Stimulated activated CD4-positive, alpha-beta T cell treated with anti-CD3 and anti-CD28 coated beads, Interleukin-1b, Interleukin-23, amount 100 ng/mL, for 48 hours (primary cell): ENCODE results near the gene UAP1.

ENCODE experiments used
- DNase-seq: peaks from one replicate; pipeline ENCODE4 v3.0.0-alpha.2; 2020

The UAP1 gene

GRCh38 chr1:162561616-162562469 is at the start of gene UAP1:
Gene UAP1 (plus strand): TSS chr1:162561722. CDS start chr1:162566069, 4,347 bp downstream.
- DNase-seq, result peak; percentile 8

- DNase-seq, result no peak
These were observed 34.2 kb upstream of the UAP1 start for GRCh38 chr1:162527314-162527713.

DNA sequence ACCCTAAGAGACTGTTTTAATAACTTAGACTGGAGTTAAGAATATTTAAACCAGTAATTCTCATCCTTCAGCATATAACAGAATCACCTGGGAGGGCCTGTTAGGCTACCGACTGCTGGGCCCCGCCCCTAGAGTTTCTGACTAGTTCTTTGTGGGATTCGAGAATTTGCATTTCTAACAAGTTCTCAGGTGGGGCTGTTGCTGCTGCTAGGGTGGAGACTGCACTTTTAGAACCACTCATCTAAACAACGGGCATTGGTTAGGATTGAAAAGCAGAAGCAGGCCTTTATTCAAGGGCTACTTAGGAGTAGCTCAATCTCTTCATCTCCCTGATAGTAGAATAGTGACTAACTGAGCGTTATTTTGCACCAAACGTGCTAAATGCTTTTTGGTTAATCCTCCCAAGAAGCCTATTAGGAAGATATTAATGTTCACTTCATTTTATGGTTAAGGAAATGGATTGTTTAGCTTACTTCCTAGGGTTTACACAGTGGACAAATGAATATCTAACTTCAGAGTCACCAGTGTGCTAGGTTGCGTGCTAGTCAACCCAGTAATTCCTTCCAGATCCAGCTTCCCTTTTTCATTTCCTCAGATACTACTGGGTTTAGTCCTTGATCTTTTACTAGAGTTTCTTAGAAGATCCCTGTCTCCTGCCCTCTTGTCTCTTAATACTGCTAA is 31.1 kb upstream of the UAP1 start:
- no peak for DNase-seq

DNA sequence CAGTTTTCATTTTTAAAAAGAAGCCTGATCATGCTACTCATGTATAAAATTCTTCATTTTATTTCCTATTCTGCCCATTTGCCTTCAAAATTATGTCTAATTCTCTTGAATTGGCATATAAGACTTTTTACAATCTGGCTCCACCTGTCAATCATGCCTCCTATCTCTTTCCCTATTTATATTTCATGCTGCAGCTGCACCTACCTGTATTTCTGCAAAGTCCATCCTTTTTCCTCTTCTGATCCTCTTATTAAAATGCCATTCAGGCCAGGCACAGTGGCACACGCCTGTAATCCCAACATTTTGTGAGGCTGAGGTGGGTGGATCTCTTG is 30.6 kb upstream of the UAP1 start:
- DNase-seq, result no peak

GRCh38 chr1:162535501-162535900 is 26.0 kb upstream of the UAP1 start:
- no peak for DNase-seq

DNA sequence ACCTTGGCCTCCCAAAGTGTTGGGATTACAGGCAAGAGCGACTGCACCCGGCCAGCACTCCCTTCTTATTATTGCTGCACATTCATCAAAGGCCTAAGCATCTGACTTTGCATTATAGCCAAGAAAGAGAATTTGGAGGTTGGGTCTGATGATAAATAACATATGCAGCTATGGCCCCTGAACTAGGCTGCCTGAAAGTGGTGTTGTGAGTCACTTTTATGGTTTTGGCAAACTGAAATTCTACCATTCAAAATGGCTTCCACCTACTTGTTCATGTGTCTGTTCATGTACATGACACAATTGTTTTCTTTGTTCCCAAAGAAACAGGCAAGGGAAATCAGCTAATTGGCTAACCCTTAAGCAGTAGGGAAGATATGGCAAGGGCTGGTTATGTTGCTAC is 25.0 kb upstream of the UAP1 start:
- no peak for DNase-seq

- no peak for DNase-seq
These were observed 24.3 kb upstream of the UAP1 start for GRCh38 chr1:162537216-162537615.

GRCh38 chr1:162538815-162539431 is 22.6 kb upstream of the UAP1 start:
- no peak for DNase-seq

- no peak for DNase-seq
These were observed 19.8 kb upstream of the UAP1 start for GRCh38 chr1:162541619-162542141.

- DNase-seq, result no peak
These were observed 18.3 kb upstream of the UAP1 start for GRCh38 chr1:162543228-162543627.

DNA sequence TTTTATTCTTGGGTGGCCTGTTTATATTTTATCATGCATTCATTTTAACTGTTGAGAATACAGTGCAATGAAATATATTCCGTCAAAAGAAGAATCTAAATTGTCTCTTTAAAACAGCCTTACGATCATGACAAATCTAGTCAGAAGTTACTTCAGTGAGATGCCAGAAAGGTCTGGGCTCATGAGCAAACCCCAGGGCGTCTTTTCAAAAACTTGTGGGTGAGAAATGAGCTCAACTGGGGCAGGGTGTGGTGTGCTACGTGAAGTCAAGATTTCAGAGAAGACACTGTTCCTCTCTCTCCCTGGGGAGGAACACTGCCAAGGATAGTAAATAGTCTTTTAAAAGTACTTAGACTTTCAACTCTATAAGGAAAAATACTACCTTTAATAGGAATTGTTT is 13.4 kb upstream of the UAP1 start:
- DNase-seq, result no peak

GRCh38 chr1:162549001-162549400 is 12.5 kb upstream of the UAP1 start:
- no peak for DNase-seq

DNA sequence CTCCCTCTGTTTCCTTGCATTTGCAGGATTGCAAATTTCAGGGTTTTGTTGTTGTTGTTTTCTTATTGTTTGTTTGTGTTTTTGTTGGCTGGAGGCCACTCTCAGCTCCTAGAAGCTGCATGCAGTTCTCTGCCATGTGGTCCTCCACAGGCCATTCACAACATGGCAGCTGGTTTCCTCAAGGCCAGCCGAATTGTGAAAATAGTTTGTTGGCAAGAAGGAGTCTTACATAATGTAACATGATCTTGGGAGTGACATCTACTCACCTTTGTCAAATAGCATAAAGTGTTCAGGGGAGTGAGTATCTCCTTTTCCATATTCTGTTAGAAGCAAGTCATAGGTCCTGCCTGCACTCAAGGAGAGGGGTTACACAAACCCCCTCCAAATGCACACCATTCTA is 10.6 kb upstream of the UAP1 start:
- no peak for DNase-seq

- no peak for DNase-seq
These were observed 9.4 kb upstream of the UAP1 start for GRCh38 chr1:162551969-162552683.

DNA sequence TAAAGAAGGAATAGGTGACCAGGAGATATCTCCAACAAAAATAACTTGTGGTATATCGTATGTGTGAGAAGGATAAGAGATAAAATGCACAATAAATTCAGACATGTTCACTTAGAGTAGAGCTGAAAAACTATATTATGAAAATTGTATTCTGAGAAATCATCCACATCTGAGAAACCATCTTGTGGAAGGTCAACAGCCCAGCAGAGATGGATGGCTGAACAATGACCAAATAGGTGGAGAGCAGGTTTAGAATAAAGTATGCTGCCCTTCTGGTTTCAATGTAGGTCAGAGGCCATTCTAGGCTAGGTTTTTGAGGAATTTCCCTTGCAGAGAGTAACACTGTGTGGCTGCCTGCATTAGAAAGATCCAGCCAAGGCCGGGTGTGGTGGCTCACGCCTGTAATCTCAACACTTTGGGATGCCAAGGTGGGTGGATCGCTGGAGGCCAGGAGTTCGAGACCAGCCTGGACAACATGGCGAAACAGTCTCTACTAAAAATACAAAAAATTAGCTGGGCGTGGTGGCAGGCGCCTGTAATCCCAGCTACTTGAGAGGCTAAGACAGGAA is 8.8 kb upstream of the UAP1 start:
- no peak for DNase-seq

- no peak for DNase-seq
These were observed 7.3 kb upstream of the UAP1 start for GRCh38 chr1:162554258-162554657.

- DNase-seq, result no peak
These were observed 4.0 kb upstream of the UAP1 start for GRCh38 chr1:162557536-162557935.

GRCh38 chr1:162560303-162561036 is 1.1 kb upstream of the UAP1 start:
- no peak for DNase-seq

- DNase-seq, result peak; percentile 97
These were observed 396 bp upstream of the UAP1 start for GRCh38 chr1:162561037-162561615.

DNA sequence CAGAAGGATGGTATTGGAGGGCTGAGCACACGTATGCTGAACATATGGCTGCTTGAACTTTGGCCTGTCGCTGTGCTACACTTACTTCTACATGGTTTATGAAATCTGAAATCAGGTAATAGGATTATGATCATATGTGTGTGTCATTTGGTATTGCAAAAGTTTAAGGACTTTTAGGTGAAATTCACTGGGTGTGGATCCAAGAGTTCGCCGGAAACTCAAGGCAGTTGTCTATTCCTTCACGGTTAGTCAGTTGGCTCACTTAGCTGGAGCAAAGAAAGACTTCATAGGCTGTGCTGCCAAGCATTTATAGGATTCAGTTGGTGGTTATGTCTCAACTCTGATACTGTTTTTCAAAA is 927 bp downstream of the UAP1 start:
- DNase-seq, result no peak

DNA sequence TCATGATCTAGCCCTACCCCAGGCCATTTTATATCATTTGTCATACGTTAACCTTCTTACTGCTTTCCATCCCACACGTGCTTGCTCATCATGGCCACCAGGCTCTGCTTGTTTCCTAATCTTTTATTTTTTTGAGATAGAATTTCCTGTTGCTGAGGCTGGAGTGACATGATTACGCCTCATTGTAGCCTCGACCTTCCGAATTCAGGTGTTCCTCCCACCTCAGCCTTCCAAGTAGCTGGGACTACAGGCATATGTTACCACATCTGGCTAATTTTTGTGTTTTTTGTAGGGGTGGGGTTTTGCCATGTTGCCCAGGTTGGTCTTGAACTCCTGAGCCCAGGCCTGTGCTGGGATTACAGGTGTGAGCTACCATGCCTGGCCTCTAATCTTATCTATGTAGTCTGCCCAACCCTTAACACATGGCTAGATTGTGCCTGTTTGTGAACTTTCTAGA is 3.3 kb downstream of the UAP1 start:
- DNase-seq, result no peak

GRCh38 chr1:162565460-162565859 is 3.9 kb downstream of the UAP1 start:
- no peak for DNase-seq
